WTC11 (cell line): ENCODE data around the gene ZNF625. TPM values are rescaled to one million over a fixed set of nuclear protein-coding genes. Genes with fewer than 3 reads are reported as not detected.

Experiments used
- ATAC-seq: fragments of 200-7000 bp; cut with Tn5 transposase; 2 replicates; pipeline ENCODE4 v1.10.0; 2021; ENCODE audit warnings: mild to moderate bottlenecking, moderate library complexity
- Bru-seq: library from RNA; stranded (reverse); fragments of 400-500 nt; gene quantifications from one replicate; lab custom pipeline; 2021; lab: Mats Ljungman, UMichigan
- CTCF ChIA-PET: fragments of 300-600 bp; sonication (Branson Sonifier 250); formaldehyde crosslinking; loops from one replicate; lab custom pipeline; 2021; ENCODE audit warnings: antibody characterized with exemption; lab: Charles Lee
- POLR2A ChIA-PET: fragments of 350-600 bp; sonication (Branson Sonifier 250); formaldehyde crosslinking; loops from one replicate; lab custom pipeline; 2021; ENCODE audit warnings: antibody characterized with exemption; lab: Charles Lee
- DNase-seq: peaks from one replicate; pipeline ENCODE4 v3.0.0; 2021; ENCODE audit warnings: low spot score
- H3K27ac Mint-ChIP-seq: 2 replicates; pipeline ENCODE4 v1.8.0; 2021; ENCODE audit warnings: mixed read lengths
- H3K27me3 Mint-ChIP-seq: 2 replicates; pipeline ENCODE4 v1.8.0; 2021; ENCODE audit warnings: low read depth, mild to moderate bottlenecking, moderate library complexity, mixed read lengths
- H3K36me3 Mint-ChIP-seq: 2 replicates; pipeline ENCODE4 v1.8.0; 2021; ENCODE audit warnings: mixed read lengths
- H3K4me1 Mint-ChIP-seq: 2 replicates; pipeline ENCODE4 v1.8.0; 2022; ENCODE audit warnings: mixed read lengths
- H3K4me3 Mint-ChIP-seq: 2 replicates; pipeline ENCODE4 v1.8.0; 2021; ENCODE audit warnings: mild to moderate bottlenecking, moderate library complexity, mixed read lengths
- H3K9me3 Mint-ChIP-seq: 2 replicates; pipeline ENCODE4 v1.8.0; 2021; ENCODE audit warnings: mixed read lengths
- E2F4 ChIP-seq: sonication (generic); formaldehyde crosslinking; IDR thresholded peaks from 2 replicates; pipeline ENCODE4 v1.8.1; 2022; ENCODE audit warnings: low read depth, mild to moderate bottlenecking, moderate library complexity, missing genetic modification reagents, borderline replicate concordance
- ETV6 ChIP-seq: sonication (generic); formaldehyde crosslinking; IDR thresholded peaks from 2 replicates; pipeline ENCODE4 v1.8.1; 2022; ENCODE audit warnings: mild to moderate bottlenecking, missing genetic modification reagents
- HMGXB4 ChIP-seq: sonication (generic); formaldehyde crosslinking; IDR thresholded peaks from 2 replicates; pipeline ENCODE4 v1.8.1; 2023; ENCODE audit warnings: mild to moderate bottlenecking, moderate library complexity, missing genetic modification reagents
- KAT7 ChIP-seq: sonication (generic); formaldehyde crosslinking; IDR thresholded peaks from 2 replicates; pipeline ENCODE4 v1.8.1; 2023; ENCODE audit warnings: missing genetic modification reagents, mild to moderate bottlenecking, borderline replicate concordance
- NFYB ChIP-seq: sonication (generic); formaldehyde crosslinking; conservative IDR thresholded peaks from 2 replicates; pipeline ENCODE4 v1.8.0; 2022; ENCODE audit warnings: low read depth, missing genetic modification reagents
- SMAD4 ChIP-seq: sonication (generic); formaldehyde crosslinking; IDR thresholded peaks from 2 replicates; pipeline ENCODE4 v1.8.0; 2022; ENCODE audit warnings: mild to moderate bottlenecking, missing genetic modification reagents
- ZNF121 ChIP-seq: sonication (generic); formaldehyde crosslinking; IDR thresholded peaks from 2 replicates; pipeline ENCODE4 v1.8.0; 2023; ENCODE audit warnings: missing genetic modification reagents
- long read RNA-seq, 3 experiments: library from RNA in 1 of 3; library from capped mRNA in 1 of 3; library from polyadenylated mRNA in 1 of 3; unstranded in 2 of 3; stranded (forward) in 1 of 3; transcript quantifications; one replicate each; pipeline ENCODE4 v2.0.0, GENCODE V29; 2021
- total RNA-seq: library from RNA; stranded (reverse); gene quantifications from 3 replicates; pipeline ENCODE4 v1.2.3, GENCODE V29; 2021
- TF ChIP-seq, protein P1 (sequence below): fragments of 250-450 bp; sonication (Bioruptor Pico); conservative IDR thresholded peaks from 2 replicates; pipeline ENCODE4 v1.9.0; 2021; ENCODE audit warnings: mild to moderate bottlenecking
- TF ChIP-seq, protein P2 (sequence below): sonication (generic); formaldehyde crosslinking; IDR thresholded peaks from 2 replicates; pipeline ENCODE4 v1.8.0; 2022; ENCODE audit warnings: mild to moderate bottlenecking, missing genetic modification reagents
- TF ChIP-seq, protein P3 (sequence below): sonication (generic); formaldehyde crosslinking; conservative IDR thresholded peaks from 2 replicates; pipeline ENCODE4 v1.8.1; 2023; ENCODE audit warnings: mild to moderate bottlenecking, low read depth, missing genetic modification reagents, moderate library complexity
- TF ChIP-seq, protein P4 (sequence below): sonication (generic); formaldehyde crosslinking; IDR thresholded peaks from 2 replicates; pipeline ENCODE4 v1.8.0; 2023; ENCODE audit warnings: missing genetic modification reagents, mild to moderate bottlenecking, borderline replicate concordance
- TF ChIP-seq, protein P5 (sequence below): sonication (generic); formaldehyde crosslinking; IDR thresholded peaks from 2 replicates; pipeline ENCODE4 v1.8.1; 2022; ENCODE audit warnings: mild to moderate bottlenecking, moderate library complexity, missing genetic modification reagents

Gene ZNF625
- total RNA-seq = 23.9 to 26.0 TPM (median 24.5 TPM) in 3 replicates
- percentile 97 among the genes with signal in this experiment for Bru-seq, nascent RNA
- long read RNA-seq, experiment 1 = 0 reads
- long read RNA-seq, experiment 2, partial matches to known transcripts = 0 of 2 reads
- long read RNA-seq, experiment 2, other reads (novel, unspliced or antisense) = 2 of 2 reads
- long read RNA-seq, experiment 3, partial matches to known transcripts = 0 of 2 reads
- long read RNA-seq, experiment 3, other reads (novel, unspliced or antisense) = 2 of 2 reads

DNA sequence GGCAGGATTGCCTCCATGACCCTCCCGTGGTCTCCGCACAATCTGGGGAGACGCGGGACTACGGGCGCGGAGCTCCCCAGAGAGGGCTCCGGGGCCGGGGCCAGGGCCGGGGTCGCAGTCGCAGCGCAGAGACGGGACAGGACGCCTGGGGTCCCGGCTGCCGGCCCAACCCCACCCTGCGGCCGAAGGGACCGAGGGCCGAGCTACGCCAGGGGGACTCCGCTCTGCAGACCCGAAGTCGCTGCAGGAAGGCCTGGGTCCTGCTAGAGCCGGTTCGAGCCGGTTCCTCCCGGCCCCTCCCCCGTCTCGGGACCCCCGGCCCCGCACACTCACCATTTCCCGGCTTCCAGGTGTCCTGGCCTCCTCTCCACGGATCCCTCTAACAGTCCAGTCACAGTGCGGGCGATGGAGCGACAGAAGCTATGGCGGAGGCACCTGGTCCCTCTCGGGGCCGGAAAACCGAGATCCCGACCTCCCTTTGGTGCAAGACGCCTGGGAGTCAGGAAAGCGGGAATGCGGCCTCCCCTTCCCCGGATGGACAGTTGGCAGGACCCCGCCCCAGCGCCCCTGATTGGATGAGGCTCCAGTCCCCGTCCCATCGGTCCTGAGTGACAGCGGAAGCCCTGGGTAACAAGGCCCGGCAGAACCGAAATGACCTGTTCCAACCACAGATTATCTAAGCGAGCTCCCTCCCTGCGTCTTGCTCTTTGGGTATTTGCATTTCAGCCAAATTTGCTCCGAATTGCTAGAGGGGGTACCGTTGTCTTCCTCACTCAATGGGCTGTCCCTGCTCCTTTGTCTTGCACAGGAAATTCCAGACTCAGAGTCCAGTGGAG lies at the start of gene ZNF625:
Gene ZNF625, minus strand, starts transcription at position 512 of the 836 bp plus-strand sequence. Its CDS starts 176 bp downstream, at position 336.
- peak; percentile 97 for ATAC-seq
- POLR2A ChIA-PET = interaction anchor here (0.6 to 2.0 kb wide), 7 partner anchors 16 to 739 kb away, joined by 3 to 15 read pairs (median 3); partner anchors contain the start of genes ZNF20 and ZNF433

More for the DNA sequence above, at the start of gene ZNF625:
- Mint-ChIP-seq H3K4me3 (peak within 1 kb of the TSS; percentile 91), H3K27ac (peak within 1 kb of the TSS; percentile 95), H3K4me1 (peaks cover 12% of the 10 kb centered on the region), H3K9me3 (no peaks in the 10 kb centered on the region), H3K36me3 (peaks cover 15% of the 10 kb centered on the region), H3K27me3 (peaks cover 5% of the 10 kb centered on the region)
- TF ChIP-seq KAT7 (CRISPR knock-in tag) = 0 out of 2 replicates have a peak, but pooled peaks have one; percentile 47
- 0 out of 2 replicates have a peak, but pooled peaks have one; percentile 24 for TF ChIP-seq ETV6 (CRISPR knock-in tag)
- TF ChIP-seq ZNF121 (CRISPR knock-in tag) = peak; percentile 92
- TF ChIP-seq NFYB = peak; percentile 84
- TF ChIP-seq E2F4 (CRISPR knock-in tag) = 0 out of 2 replicates have a peak, but pooled peaks have one; percentile 38
- TF ChIP-seq SMAD4 (CRISPR knock-in tag) = no peak
- TF ChIP-seq, protein P1, sequence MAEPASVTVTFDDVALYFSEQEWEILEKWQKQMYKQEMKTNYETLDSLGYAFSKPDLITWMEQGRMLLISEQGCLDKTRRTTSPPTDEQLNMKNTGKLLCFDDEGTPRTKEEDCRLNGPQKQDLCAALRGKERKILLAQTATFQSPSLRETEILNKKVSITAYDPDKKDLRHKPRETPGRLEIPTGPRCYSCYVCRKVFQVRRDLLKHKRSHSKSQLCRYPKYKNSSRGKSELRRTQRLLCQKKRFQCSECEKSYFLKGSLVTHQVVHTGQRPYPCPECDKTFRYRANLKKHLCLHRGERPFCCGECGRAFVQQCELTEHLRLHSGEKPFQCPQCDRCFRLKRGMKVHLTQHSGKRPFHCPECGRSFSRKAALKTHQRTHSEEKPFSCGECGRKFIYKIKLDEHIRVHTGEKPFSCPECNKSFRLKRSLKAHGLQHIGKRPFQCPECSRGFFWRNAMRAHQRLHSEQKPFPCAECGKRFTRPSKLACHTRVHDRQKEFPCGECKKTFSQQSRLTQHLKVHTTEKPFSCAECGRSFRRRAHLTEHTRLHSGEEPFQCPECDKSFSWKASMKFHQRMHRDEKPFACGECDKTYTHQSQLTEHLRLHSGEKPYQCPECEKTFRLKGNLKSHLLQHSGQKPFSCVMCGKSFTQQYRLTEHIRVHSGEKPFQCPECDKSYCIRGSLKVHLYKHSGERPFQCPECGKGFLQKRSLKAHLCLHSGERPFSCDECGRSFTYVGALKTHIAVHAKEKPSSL = no peak
- TF ChIP-seq, protein P2, sequence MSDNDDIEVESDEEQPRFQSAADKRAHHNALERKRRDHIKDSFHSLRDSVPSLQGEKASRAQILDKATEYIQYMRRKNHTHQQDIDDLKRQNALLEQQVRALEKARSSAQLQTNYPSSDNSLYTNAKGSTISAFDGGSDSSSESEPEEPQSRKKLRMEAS (CRISPR knock-in tag) = peak; percentile 44; the same call in 1 of the 2 replicates
- TF ChIP-seq, protein P3, sequence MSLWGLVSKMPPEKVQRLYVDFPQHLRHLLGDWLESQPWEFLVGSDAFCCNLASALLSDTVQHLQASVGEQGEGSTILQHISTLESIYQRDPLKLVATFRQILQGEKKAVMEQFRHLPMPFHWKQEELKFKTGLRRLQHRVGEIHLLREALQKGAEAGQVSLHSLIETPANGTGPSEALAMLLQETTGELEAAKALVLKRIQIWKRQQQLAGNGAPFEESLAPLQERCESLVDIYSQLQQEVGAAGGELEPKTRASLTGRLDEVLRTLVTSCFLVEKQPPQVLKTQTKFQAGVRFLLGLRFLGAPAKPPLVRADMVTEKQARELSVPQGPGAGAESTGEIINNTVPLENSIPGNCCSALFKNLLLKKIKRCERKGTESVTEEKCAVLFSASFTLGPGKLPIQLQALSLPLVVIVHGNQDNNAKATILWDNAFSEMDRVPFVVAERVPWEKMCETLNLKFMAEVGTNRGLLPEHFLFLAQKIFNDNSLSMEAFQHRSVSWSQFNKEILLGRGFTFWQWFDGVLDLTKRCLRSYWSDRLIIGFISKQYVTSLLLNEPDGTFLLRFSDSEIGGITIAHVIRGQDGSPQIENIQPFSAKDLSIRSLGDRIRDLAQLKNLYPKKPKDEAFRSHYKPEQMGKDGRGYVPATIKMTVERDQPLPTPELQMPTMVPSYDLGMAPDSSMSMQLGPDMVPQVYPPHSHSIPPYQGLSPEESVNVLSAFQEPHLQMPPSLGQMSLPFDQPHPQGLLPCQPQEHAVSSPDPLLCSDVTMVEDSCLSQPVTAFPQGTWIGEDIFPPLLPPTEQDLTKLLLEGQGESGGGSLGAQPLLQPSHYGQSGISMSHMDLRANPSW (CRISPR knock-in tag) = no peak
- TF ChIP-seq, protein P4, sequence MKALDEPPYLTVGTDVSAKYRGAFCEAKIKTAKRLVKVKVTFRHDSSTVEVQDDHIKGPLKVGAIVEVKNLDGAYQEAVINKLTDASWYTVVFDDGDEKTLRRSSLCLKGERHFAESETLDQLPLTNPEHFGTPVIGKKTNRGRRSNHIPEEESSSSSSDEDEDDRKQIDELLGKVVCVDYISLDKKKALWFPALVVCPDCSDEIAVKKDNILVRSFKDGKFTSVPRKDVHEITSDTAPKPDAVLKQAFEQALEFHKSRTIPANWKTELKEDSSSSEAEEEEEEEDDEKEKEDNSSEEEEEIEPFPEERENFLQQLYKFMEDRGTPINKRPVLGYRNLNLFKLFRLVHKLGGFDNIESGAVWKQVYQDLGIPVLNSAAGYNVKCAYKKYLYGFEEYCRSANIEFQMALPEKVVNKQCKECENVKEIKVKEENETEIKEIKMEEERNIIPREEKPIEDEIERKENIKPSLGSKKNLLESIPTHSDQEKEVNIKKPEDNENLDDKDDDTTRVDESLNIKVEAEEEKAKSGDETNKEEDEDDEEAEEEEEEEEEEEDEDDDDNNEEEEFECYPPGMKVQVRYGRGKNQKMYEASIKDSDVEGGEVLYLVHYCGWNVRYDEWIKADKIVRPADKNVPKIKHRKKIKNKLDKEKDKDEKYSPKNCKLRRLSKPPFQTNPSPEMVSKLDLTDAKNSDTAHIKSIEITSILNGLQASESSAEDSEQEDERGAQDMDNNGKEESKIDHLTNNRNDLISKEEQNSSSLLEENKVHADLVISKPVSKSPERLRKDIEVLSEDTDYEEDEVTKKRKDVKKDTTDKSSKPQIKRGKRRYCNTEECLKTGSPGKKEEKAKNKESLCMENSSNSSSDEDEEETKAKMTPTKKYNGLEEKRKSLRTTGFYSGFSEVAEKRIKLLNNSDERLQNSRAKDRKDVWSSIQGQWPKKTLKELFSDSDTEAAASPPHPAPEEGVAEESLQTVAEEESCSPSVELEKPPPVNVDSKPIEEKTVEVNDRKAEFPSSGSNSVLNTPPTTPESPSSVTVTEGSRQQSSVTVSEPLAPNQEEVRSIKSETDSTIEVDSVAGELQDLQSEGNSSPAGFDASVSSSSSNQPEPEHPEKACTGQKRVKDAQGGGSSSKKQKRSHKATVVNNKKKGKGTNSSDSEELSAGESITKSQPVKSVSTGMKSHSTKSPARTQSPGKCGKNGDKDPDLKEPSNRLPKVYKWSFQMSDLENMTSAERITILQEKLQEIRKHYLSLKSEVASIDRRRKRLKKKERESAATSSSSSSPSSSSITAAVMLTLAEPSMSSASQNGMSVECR (CRISPR knock-in tag) = 0 out of 2 replicates have a peak, but pooled peaks have one; percentile 64
- TF ChIP-seq, protein P5, sequence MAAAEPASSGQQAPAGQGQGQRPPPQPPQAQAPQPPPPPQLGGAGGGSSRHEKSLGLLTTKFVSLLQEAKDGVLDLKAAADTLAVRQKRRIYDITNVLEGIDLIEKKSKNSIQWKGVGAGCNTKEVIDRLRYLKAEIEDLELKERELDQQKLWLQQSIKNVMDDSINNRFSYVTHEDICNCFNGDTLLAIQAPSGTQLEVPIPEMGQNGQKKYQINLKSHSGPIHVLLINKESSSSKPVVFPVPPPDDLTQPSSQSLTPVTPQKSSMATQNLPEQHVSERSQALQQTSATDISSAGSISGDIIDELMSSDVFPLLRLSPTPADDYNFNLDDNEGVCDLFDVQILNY (CRISPR knock-in tag) = peak; percentile 49; the same call in 1 of the 2 replicates
- 0 out of 2 replicates have a peak, but pooled peaks have one; percentile 40 for TF ChIP-seq HMGXB4
- CTCF ChIA-PET = interaction anchor here (0.6 to 1.9 kb wide), 8 partner anchors 14 to 359 kb away, joined by 3 to 18 read pairs (median 4); partner anchors contain the start of gene ZNF20
- peak; percentile 97 for DNase-seq
